Measurements from ENCODE around the gene NVL. TPM values are rescaled to one million over a fixed set of nuclear protein-coding genes. Genes with fewer than 3 reads are reported as not detected.

Gene NVL
- 9.6 and 15.4 TPM in 2 replicates for total RNA-seq

GRCh38 chr1:224329842-224330753 lies at the start of gene NVL:
Gene NVL, minus strand, starts transcription at chr1:224330172. Its CDS starts 45 bp downstream, at chr1:224330127.

DNA sequence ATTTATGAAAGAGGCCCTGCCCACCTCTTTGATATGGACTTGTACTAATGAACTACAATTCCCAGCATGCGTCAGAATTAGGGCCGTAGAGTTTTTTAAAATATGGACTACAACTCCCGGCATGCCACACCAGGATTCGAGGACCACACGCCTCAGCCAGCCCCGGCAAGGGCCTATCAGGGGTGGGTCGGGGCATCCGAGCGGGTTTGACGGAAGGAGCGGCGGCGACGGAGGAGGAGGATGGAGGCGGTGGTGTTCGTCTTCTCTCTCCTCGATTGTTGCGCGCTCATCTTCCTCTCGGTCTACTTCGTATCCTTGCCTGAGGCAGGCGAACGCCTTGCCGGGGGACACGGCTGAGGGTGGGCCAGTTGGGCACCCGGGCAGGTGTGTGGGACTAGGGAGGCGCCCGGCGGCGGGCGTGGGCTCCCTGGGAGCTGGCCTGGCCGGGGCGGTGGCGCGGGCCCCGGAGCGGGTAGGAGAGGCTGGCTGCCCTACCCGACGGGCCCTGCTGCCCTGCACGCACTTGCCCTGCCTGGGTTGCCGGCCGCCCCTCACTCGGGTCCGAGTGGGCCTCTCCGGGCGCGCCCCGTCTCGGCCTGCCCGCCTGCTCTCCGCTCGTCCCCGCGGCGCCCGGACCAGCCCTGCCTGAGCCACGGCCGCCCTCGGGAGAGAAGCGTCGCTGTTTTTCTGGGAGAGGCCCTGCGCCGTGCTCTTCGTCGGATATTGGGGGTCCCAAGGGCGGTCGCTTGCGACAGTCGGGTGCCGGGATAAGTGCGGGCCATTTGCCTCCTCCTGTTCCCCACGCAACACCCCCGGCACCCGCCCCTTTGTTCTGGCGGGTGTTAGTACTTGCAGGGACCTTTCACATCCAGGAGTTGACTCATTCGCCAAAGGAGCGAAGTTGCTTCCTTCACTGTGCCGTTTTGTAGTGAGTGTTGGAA lies 27.0 kb upstream of the NVL start, which contains the start of gene CNIH4:
CNIH4 (plus strand) TSS at position 195 of the 941 bp plus-strand sequence; CDS start at position 241, 46 bp downstream.

GRCh38 chr1:224182866-224183590 lies 146.9 kb downstream of the NVL start, which contains the start of gene DEGS1:
Gene DEGS1, plus strand, starts transcription at chr1:224183240. Its CDS starts 97 bp downstream, at chr1:224183337.

Other genes with a start within 250 kb of the NVL start
- gene FBXO28, start 216.1 kb downstream of the NVL start, total RNA-seq, result 17.2 and 18.6 TPM in 2 replicates
- 37.4 and 48.7 TPM in 2 replicates for gene DEGS1, start 146.9 kb downstream of the NVL start, total RNA-seq
- 83.4 and 88.6 TPM in 2 replicates for gene CNIH4, start 26.7 kb upstream of the NVL start, total RNA-seq
- 28.6 and 37.2 TPM in 2 replicates for gene WDR26, start 104.6 kb upstream of the NVL start, total RNA-seq